Chondrocyte (in vitro differentiated cells): ENCODE measurements around the gene PTPRN2. TPM values are rescaled to one million over a fixed set of nuclear protein-coding genes. Genes with fewer than 3 reads are reported as not detected.

Experiments used
- DNase-seq: peaks from one replicate; pipeline ENCODE4 v3.0.0; 2021; ENCODE audit warnings: mixed read lengths, low spot score
- H3K27ac Mint-ChIP-seq: one replicate; pipeline ENCODE4 v1.8.0; 2021; ENCODE audit warnings: mild to moderate bottlenecking, moderate library complexity, mixed read lengths; ENCODE audit not compliant: unreplicated experiment
- H3K27me3 Mint-ChIP-seq: 2 replicates; pipeline ENCODE4 v1.8.0; 2021; ENCODE audit warnings: low read depth, mixed read lengths
- H3K36me3 Mint-ChIP-seq: 2 replicates; pipeline ENCODE4 v1.8.0; 2021; ENCODE audit warnings: low read depth, mixed read lengths
- H3K4me1 Mint-ChIP-seq: 2 replicates; pipeline ENCODE4 v1.8.0; 2021; ENCODE audit warnings: low read depth, mild to moderate bottlenecking, mixed read lengths
- H3K4me3 Mint-ChIP-seq: one replicate; pipeline ENCODE4 v1.8.0; 2021; ENCODE audit warnings: mild to moderate bottlenecking, moderate library complexity, mixed read lengths; ENCODE audit not compliant: unreplicated experiment
- H3K9me3 Mint-ChIP-seq: 2 replicates; pipeline ENCODE4 v1.8.0; 2021; ENCODE audit warnings: low read depth, mixed read lengths
- CTCF ChIP-seq: fragments of 200-600 bp; sonication (generic); IDR thresholded peaks from 2 replicates; pipeline ENCODE4 v1.5.0; 2021; ENCODE audit warnings: antibody characterized with exemption, mild to moderate bottlenecking, moderate library complexity
- total RNA-seq: library from RNA; stranded (reverse); gene quantifications from 3 replicates; pipeline ENCODE4 v1.2.1, GENCODE V29; 2021

PTPRN2 gene
- total RNA-seq, 1 donor from 2014 or later, result 0.30 TPM

- no peak overlapping the region for H3K27ac Mint-ChIP-seq
- DNase-seq, result no peak
Observed at GRCh38 chr7:158142657-158143056, 445.0 kb downstream of the PTPRN2 start.

GRCh38 chr7:158141806-158142518 is 445.7 kb downstream of the PTPRN2 start:
- Mint-ChIP-seq H3K9me3 (peaks cover 36% of the 10 kb centered on the region), H3K4me3 (no peak overlapping the region), H3K36me3 (peaks cover 2% of the 10 kb centered on the region), H3K27ac (no peak overlapping the region), H3K27me3 (no peaks in the 10 kb centered on the region), H3K4me1 (no peaks in the 10 kb centered on the region)
- no peak for TF ChIP-seq CTCF
- DNase-seq, result no peak

More at GRCh38 chr7:158142657-158143056, 445.0 kb downstream of the PTPRN2 start:
- TF ChIP-seq CTCF, result no peak
- Mint-ChIP-seq H3K4me1 (no peaks in the 10 kb centered on the region), H3K27me3 (no peaks in the 10 kb centered on the region), H3K36me3 (peaks cover 2% of the 10 kb centered on the region), H3K9me3 (peaks cover 36% of the 10 kb centered on the region), H3K4me3 (no peak overlapping the region)

- peaks cover 2% of the 10 kb centered on the region for H3K36me3 Mint-ChIP-seq
- no peak for DNase-seq
- H3K27me3 Mint-ChIP-seq, result no peaks in the 10 kb centered on the region
- no peak for TF ChIP-seq CTCF
- no peaks in the 10 kb centered on the region for H3K4me1 Mint-ChIP-seq
- H3K9me3 Mint-ChIP-seq, result peaks cover 40% of the 10 kb centered on the region
- no peak overlapping the region for H3K4me3 Mint-ChIP-seq
- no peak overlapping the region for H3K27ac Mint-ChIP-seq
Observed at GRCh38 chr7:158141221-158141582, 446.4 kb downstream of the PTPRN2 start.

- Mint-ChIP-seq H3K4me1 (no peaks in the 10 kb centered on the region), H3K9me3 (peaks cover 37% of the 10 kb centered on the region), H3K27me3 (no peaks in the 10 kb centered on the region), H3K4me3 (no peak overlapping the region), H3K27ac (no peak overlapping the region), H3K36me3 (peaks cover 2% of the 10 kb centered on the region)
- no peak for DNase-seq
- TF ChIP-seq CTCF, result no peak
Observed at GRCh38 chr7:158140538-158141220, 446.9 kb downstream of the PTPRN2 start.

- peaks cover 2% of the 10 kb centered on the region for H3K36me3 Mint-ChIP-seq
- no peaks in the 10 kb centered on the region for H3K27me3 Mint-ChIP-seq
- no peak for TF ChIP-seq CTCF
- no peak overlapping the region for H3K27ac Mint-ChIP-seq
- peaks cover 37% of the 10 kb centered on the region for H3K9me3 Mint-ChIP-seq
- H3K4me3 Mint-ChIP-seq, result no peak overlapping the region
- no peaks in the 10 kb centered on the region for H3K4me1 Mint-ChIP-seq
- no peak for DNase-seq
Observed at GRCh38 chr7:158139499-158139898, 448.1 kb downstream of the PTPRN2 start.
